ENCODE data around the gene CYP11A1.

The CYP11A1 gene

DNA sequence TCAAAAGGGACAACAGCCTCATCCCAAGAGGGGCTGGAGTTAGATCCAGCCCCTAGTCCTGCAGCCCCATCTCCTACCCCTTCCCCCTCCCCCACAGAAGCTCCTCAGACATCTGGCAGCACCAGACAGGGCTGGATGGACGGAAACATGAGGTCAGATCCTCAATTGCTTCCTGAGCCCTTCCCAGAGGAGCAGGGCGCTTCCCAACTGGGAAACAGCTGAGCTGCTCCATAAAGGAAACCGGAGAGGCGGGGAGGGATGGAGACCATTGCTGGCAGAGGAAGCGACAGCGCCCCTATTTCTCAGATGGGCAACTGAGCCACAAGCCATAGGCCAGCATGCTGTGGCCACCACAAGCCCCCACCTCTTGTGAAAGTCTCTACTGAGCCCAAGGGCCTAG is 18.3 kb upstream of the CYP11A1 start:
- peaks cover 48% of the 10 kb centered on the region for H3K4me1 ChIP-seq (ENCODE audit: insufficient read depth, poor library complexity, severe bottlenecking)

DNA sequence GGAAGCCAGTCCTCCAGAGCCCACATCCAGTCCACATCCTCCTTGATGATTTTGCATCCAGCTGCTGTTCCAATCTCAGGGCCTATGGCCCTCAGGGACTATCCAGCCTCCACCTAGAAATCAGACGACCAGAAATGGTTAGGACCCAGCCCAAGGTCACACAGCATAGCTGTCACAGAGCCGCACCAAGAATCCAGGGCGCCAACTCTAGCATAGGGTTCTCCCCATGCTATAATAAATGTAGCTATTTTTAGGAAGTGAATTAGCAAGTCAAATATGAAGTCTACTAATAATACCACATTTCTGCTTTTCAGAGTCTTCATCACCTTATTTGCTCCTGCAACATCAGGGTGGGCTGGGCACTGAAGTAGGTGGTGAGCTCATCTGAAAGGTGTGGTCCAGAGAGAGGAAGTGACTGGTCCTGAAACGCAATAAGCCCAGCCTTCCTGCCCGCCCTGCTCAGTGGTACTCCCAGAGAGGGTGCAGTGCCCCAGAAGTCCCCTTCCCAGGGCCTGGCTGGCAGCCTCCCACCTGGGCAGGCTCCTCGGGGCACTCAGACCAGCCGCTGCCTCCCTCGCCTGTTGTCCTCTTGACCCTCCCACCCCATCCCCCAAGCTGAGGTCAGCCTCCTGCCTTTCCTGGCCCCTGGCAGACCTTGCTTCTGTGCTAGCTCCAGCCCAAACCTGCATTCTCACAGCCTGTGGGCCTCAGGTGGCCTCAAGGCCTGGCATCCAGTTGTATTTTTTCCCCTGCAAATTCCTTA is 17.6 kb upstream of the CYP11A1 start:
- peak overlapping the region; percentile 99 for H3K27ac ChIP-seq (ENCODE audit: poor library complexity, severe bottlenecking)
- H3K36me3 ChIP-seq (ENCODE audit: low read depth), result no peaks in the 10 kb centered on the region
- H3K4me1 ChIP-seq (ENCODE audit: insufficient read depth, poor library complexity, severe bottlenecking), result peaks cover 48% of the 10 kb centered on the region
- H3K4me3 ChIP-seq (ENCODE audit: severe bottlenecking), result no peak overlapping the region
- H3K9me3 ChIP-seq (ENCODE audit: severe bottlenecking), result no peaks in the 10 kb centered on the region
- DNase-seq (ENCODE audit: low spot score) (peak; percentile 96), ATAC-seq (ENCODE audit: low read depth) (peak; percentile 78)
- TF ChIP-seq, protein P1, sequence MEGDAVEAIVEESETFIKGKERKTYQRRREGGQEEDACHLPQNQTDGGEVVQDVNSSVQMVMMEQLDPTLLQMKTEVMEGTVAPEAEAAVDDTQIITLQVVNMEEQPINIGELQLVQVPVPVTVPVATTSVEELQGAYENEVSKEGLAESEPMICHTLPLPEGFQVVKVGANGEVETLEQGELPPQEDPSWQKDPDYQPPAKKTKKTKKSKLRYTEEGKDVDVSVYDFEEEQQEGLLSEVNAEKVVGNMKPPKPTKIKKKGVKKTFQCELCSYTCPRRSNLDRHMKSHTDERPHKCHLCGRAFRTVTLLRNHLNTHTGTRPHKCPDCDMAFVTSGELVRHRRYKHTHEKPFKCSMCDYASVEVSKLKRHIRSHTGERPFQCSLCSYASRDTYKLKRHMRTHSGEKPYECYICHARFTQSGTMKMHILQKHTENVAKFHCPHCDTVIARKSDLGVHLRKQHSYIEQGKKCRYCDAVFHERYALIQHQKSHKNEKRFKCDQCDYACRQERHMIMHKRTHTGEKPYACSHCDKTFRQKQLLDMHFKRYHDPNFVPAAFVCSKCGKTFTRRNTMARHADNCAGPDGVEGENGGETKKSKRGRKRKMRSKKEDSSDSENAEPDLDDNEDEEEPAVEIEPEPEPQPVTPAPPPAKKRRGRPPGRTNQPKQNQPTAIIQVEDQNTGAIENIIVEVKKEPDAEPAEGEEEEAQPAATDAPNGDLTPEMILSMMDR (IDR thresholded peaks at IDR 0.05; ENCODE audit: poor library complexity, severe bottlenecking), result no peak
- no peaks in the 10 kb centered on the region for H3K27me3 ChIP-seq (ENCODE audit: insufficient read depth, poor library complexity, severe bottlenecking)

More for the DNA sequence above, 18.3 kb upstream of the CYP11A1 start:
- TF ChIP-seq, protein P1 (IDR thresholded peaks at IDR 0.05; ENCODE audit: poor library complexity, severe bottlenecking), result no peak
- Histone ChIP-seq H3K36me3 (ENCODE audit: low read depth) (no peaks in the 10 kb centered on the region), H3K9me3 (ENCODE audit: severe bottlenecking) (no peaks in the 10 kb centered on the region), H3K4me3 (ENCODE audit: severe bottlenecking) (no peak overlapping the region), H3K27ac (ENCODE audit: poor library complexity, severe bottlenecking) (peak overlapping the region; percentile 99), H3K27me3 (ENCODE audit: insufficient read depth, poor library complexity, severe bottlenecking) (no peaks in the 10 kb centered on the region)
- no peak for ATAC-seq (ENCODE audit: low read depth)
- peak; percentile 66 for DNase-seq (ENCODE audit: low spot score)

DNA sequence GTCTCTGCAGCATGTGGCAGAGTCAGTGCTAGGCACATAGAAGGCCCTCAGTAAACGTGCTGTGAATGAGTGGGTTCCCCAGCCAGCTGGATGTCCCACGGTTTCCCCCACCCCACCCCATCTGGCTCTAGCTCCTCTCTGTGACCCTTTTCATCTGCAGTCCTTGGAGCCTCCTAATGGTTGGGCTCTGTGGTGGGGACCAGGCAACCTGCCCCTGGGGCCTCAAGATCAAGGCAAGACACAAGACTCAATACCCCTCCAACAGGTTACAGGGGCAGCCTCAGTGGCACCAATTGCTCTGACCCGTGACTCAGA is 17.1 kb upstream of the CYP11A1 start:
- H3K27me3 ChIP-seq (ENCODE audit: insufficient read depth, poor library complexity, severe bottlenecking), result no peaks in the 10 kb centered on the region
- no peak overlapping the region for H3K4me3 ChIP-seq (ENCODE audit: severe bottlenecking)
- ATAC-seq (ENCODE audit: low read depth), result no peak
- H3K4me1 ChIP-seq (ENCODE audit: insufficient read depth, poor library complexity, severe bottlenecking), result peaks cover 48% of the 10 kb centered on the region
- H3K9me3 ChIP-seq (ENCODE audit: severe bottlenecking), result no peaks in the 10 kb centered on the region
- no peak for DNase-seq (ENCODE audit: low spot score)
- TF ChIP-seq, protein P1 (IDR thresholded peaks at IDR 0.05; ENCODE audit: poor library complexity, severe bottlenecking), result no peak
- peak overlapping the region; percentile 99 for H3K27ac ChIP-seq (ENCODE audit: poor library complexity, severe bottlenecking)
- H3K36me3 ChIP-seq (ENCODE audit: low read depth), result no peaks in the 10 kb centered on the region

DNA sequence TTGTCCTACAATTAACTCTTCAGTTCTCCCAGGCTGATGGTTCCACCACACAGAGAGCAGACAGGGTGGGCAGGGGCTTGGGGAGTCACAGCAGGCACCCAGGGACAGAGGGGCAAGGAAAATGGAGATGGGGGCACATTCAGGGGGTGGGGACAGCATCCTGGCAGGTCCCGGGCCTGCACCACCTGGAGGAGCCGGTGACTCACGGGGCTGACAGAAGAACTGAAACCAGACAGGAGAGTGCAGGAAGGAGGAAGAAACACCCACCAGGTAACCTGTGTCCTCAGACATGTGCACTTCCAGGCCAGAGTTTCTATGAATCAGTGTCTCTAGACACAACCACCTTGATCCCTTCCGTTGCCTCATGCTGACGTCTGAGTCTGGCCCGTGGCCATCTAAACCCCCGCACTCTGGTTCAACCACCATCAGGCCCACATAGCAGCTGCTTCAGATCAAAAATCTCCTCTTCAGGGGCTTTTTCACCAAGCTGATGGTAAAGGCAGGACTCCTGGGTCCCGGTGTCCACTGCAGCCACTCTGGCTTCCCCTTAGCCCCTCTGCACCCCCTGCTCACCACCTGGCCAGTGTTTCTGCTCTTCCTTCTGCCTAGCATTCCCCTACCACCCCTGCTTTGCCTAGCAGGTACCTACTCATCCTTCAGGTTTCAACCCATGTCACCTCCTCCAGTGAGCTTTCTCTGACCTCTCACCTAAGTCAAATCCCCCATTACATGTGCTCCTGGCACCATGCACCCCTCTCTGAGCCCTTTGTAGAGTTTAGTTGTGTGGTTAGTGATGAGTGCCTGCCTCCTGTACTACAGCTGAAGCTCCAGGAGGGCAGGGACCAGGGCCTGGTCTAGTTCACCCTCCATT is 16.5 kb upstream of the CYP11A1 start:
- H3K9me3 ChIP-seq (ENCODE audit: severe bottlenecking), result no peaks in the 10 kb centered on the region

More for the DNA sequence above, 16.5 kb upstream of the CYP11A1 start:
- Histone ChIP-seq H3K36me3 (ENCODE audit: low read depth) (no peaks in the 10 kb centered on the region), H3K4me1 (ENCODE audit: insufficient read depth, poor library complexity, severe bottlenecking) (peaks cover 48% of the 10 kb centered on the region), H3K27ac (ENCODE audit: poor library complexity, severe bottlenecking) (peak overlapping the region; percentile 99), H3K27me3 (ENCODE audit: insufficient read depth, poor library complexity, severe bottlenecking) (no peaks in the 10 kb centered on the region), H3K4me3 (ENCODE audit: severe bottlenecking) (no peak overlapping the region)
- ATAC-seq (ENCODE audit: low read depth) (peak; percentile 73), DNase-seq (ENCODE audit: low spot score) (peak; percentile 96)
- TF ChIP-seq, protein P1 (IDR thresholded peaks at IDR 0.05; ENCODE audit: poor library complexity, severe bottlenecking), result peak; percentile 52
